NT2/D1 (cell line): ENCODE data around the gene GAA.

ENCODE experiments used
- DNase-seq: peaks from one replicate; pipeline ENCODE4 v3.0.0-alpha.2; 2011; ENCODE audit warnings: low read depth, low spot score
- H3K27me3 ChIP-seq: 2 replicates; pipeline ENCODE4 v1.6.0; 2011; ENCODE audit warnings: mild to moderate bottlenecking; ENCODE audit not compliant: insufficient read length, insufficient read depth
- H3K36me3 ChIP-seq: 2 replicates; pipeline ENCODE4 v1.6.1; 2011; ENCODE audit warnings: mild to moderate bottlenecking, low read length, mixed read lengths; ENCODE audit not compliant: insufficient read depth, insufficient read length
- H3K4me1 ChIP-seq: 2 replicates; pipeline ENCODE4 v1.5.1; 2011; ENCODE audit not compliant: insufficient read depth, insufficient read length
- H3K4me3 ChIP-seq: 2 replicates; pipeline ENCODE4 v1.5.1; 2011; ENCODE audit warnings: low read depth; ENCODE audit not compliant: insufficient read length
- H3K9ac ChIP-seq: 2 replicates; pipeline ENCODE4 v1.6.0; 2011; ENCODE audit warnings: low read depth; ENCODE audit not compliant: insufficient read length
- H3K9me3 ChIP-seq: 2 replicates; pipeline ENCODE4 v1.5.1; 2011; ENCODE audit warnings: mild to moderate bottlenecking, low read length; ENCODE audit not compliant: insufficient read depth
- SUZ12 ChIP-seq: IDR thresholded peaks from 2 replicates; pipeline ENCODE4 v1.6.1; 2011; ENCODE audit not compliant: insufficient read length, insufficient read depth; ENCODE audit errors: extremely low read depth
- YY1 ChIP-seq: IDR thresholded peaks from 2 replicates; pipeline ENCODE4 v1.6.1; 2011; ENCODE audit not compliant: insufficient read length, insufficient read depth
- ZNF274 ChIP-seq: IDR thresholded peaks from 2 replicates; pipeline ENCODE4 v1.6.1; 2011; ENCODE audit warnings: mild to moderate bottlenecking, low read depth, low read length

Gene GAA

GRCh38 chr17:80110447-80110812 is 9.0 kb downstream of the GAA start:
- Histone ChIP-seq H3K4me3 (no peak overlapping the region), H3K36me3 (peaks cover 49% of the 10 kb centered on the region)

GRCh38 chr17:80110927-80111701 is 9.7 kb downstream of the GAA start:
- no peak for DNase-seq
- Histone ChIP-seq H3K27me3 (no peaks in the 10 kb centered on the region), H3K36me3 (peaks cover 48% of the 10 kb centered on the region)

More at GRCh38 chr17:80110447-80110812, 9.0 kb downstream of the GAA start:
- Histone ChIP-seq H3K27me3 (no peaks in the 10 kb centered on the region), H3K4me1 (peaks cover 19% of the 10 kb centered on the region), H3K9ac (no peak overlapping the region), H3K9me3 (0 out of 2 replicates have a peak, but pooled peaks cover 11% of the 10 kb centered on the region)
- no peak for TF ChIP-seq YY1
- TF ChIP-seq ZNF274, result no peak
- TF ChIP-seq SUZ12, result no peak
- no peak for DNase-seq

GRCh38 chr17:80111702-80112470 is 10.5 kb downstream of the GAA start:
- Histone ChIP-seq H3K27me3 (no peaks in the 10 kb centered on the region), H3K9me3 (0 out of 2 replicates have a peak, but pooled peaks cover 11% of the 10 kb centered on the region), H3K9ac (no peak overlapping the region), H3K4me1 (peaks cover 25% of the 10 kb centered on the region), H3K4me3 (no peak overlapping the region), H3K36me3 (peaks cover 45% of the 10 kb centered on the region)
- no peak for DNase-seq
- TF ChIP-seq YY1 (no peak), SUZ12 (no peak), ZNF274 (no peak)

More at GRCh38 chr17:80110927-80111701, 9.7 kb downstream of the GAA start:
- no peak overlapping the region for H3K4me3 ChIP-seq
- H3K9me3 ChIP-seq, result 0 out of 2 replicates have a peak, but pooled peaks cover 11% of the 10 kb centered on the region
- peaks cover 19% of the 10 kb centered on the region for H3K4me1 ChIP-seq
- TF ChIP-seq SUZ12, result no peak
- no peak for TF ChIP-seq ZNF274
- no peak for TF ChIP-seq YY1
- H3K9ac ChIP-seq, result no peak overlapping the region

GRCh38 chr17:80112471-80113032 is 11.2 kb downstream of the GAA start:
- DNase-seq, result no peak
- Histone ChIP-seq H3K9me3 (0 out of 2 replicates have a peak, but pooled peaks cover 11% of the 10 kb centered on the region), H3K36me3 (peaks cover 48% of the 10 kb centered on the region), H3K4me3 (no peak overlapping the region), H3K9ac (peak overlapping the region; percentile 4), H3K4me1 (peaks cover 28% of the 10 kb centered on the region), H3K27me3 (no peaks in the 10 kb centered on the region)
- TF ChIP-seq SUZ12 (no peak), YY1 (no peak), ZNF274 (no peak)

GRCh38 chr17:80113033-80113484 is 11.7 kb downstream of the GAA start:
- H3K9ac ChIP-seq, result peak overlapping the region; percentile 11
- no peak overlapping the region for H3K4me3 ChIP-seq
- peaks cover 28% of the 10 kb centered on the region for H3K4me1 ChIP-seq
- H3K27me3 ChIP-seq, result no peaks in the 10 kb centered on the region
- peaks cover 47% of the 10 kb centered on the region for H3K36me3 ChIP-seq
- 0 out of 2 replicates have a peak, but pooled peaks cover 11% of the 10 kb centered on the region for H3K9me3 ChIP-seq
- no peak for DNase-seq
- TF ChIP-seq YY1, result no peak

GRCh38 chr17:80114758-80115157 is 13.4 kb downstream of the GAA start:
- Histone ChIP-seq H3K4me3 (no peak overlapping the region), H3K4me1 (peaks cover 28% of the 10 kb centered on the region), H3K9me3 (0 out of 2 replicates have a peak, but pooled peaks cover 11% of the 10 kb centered on the region), H3K36me3 (peaks cover 39% of the 10 kb centered on the region), H3K9ac (no peak overlapping the region), H3K27me3 (no peaks in the 10 kb centered on the region)
- DNase-seq, result no peak
- no peak for TF ChIP-seq SUZ12
- TF ChIP-seq YY1, result no peak
- TF ChIP-seq ZNF274, result no peak

GRCh38 chr17:80115159-80115558 is 13.8 kb downstream of the GAA start:
- H3K4me3 ChIP-seq, result no peak overlapping the region
- H3K9me3 ChIP-seq, result 0 out of 2 replicates have a peak, but pooled peaks cover 11% of the 10 kb centered on the region
- no peak overlapping the region for H3K9ac ChIP-seq
- TF ChIP-seq YY1 (no peak), ZNF274 (no peak), SUZ12 (no peak)
- H3K27me3 ChIP-seq, result no peaks in the 10 kb centered on the region
- DNase-seq, result no peak
- H3K4me1 ChIP-seq, result peaks cover 26% of the 10 kb centered on the region
- H3K36me3 ChIP-seq, result peaks cover 35% of the 10 kb centered on the region
